Parathyroid adenoma (tissue), 2 donors: Measurements from ENCODE around the gene SIK3.

Experiments used
- H2AFZ ChIP-seq: fragments of 300-600 bp; sonication (generic); one replicate; pipeline ENCODE4 v1.7.0; 2017; ENCODE audit warnings: antibody characterized with exemption, mild to moderate bottlenecking
- H3K27ac ChIP-seq: fragments of 300-600 bp; sonication (generic); one replicate; pipeline ENCODE4 v1.7.0; 2017
- H3K27me3 ChIP-seq: fragments of 300-600 bp; sonication (generic); one replicate; pipeline ENCODE4 v1.7.0; 2017; ENCODE audit warnings: low read length; ENCODE audit not compliant: control insufficient read depth, insufficient read depth
- H3K36me3 ChIP-seq: fragments of 300-600 bp; sonication (generic); one replicate; pipeline ENCODE4 v1.7.0; 2017; ENCODE audit warnings: low read length; ENCODE audit not compliant: control insufficient read depth, insufficient read depth
- H3K4me1 ChIP-seq: fragments of 300-600 bp; sonication (generic); one replicate; pipeline ENCODE4 v1.7.0; 2017; ENCODE audit warnings: control low read depth
- H3K4me2 ChIP-seq: fragments of 300-600 bp; sonication (generic); one replicate; pipeline ENCODE4 v1.7.0; 2017; ENCODE audit warnings: low read length
- H3K4me3 ChIP-seq: fragments of 300-600 bp; sonication (generic); one replicate; pipeline ENCODE4 v1.7.0; 2017; ENCODE audit warnings: low read depth, low read length
- H3K79me2 ChIP-seq: fragments of 300-600 bp; sonication (generic); one replicate; pipeline ENCODE4 v1.7.0; 2017; ENCODE audit warnings: control low read depth
- H3K9ac ChIP-seq: fragments of 300-600 bp; sonication (generic); one replicate; pipeline ENCODE4 v1.7.0; 2017; ENCODE audit warnings: mild to moderate bottlenecking
- H3K9me3 ChIP-seq: fragments of 300-600 bp; sonication (generic); one replicate; pipeline ENCODE4 v1.7.0; 2017; ENCODE audit warnings: low read length; ENCODE audit not compliant: control insufficient read depth
- TF ChIP-seq, protein P1 (sequence below): fragments of 300-600 bp; sonication (generic); IDR thresholded peaks from one replicate; pipeline ENCODE4 v1.7.0; 2017; ENCODE audit warnings: antibody characterized with exemption, mild to moderate bottlenecking
- donor health status: primary hyperparathyroidism.

SIK3 gene

DNA sequence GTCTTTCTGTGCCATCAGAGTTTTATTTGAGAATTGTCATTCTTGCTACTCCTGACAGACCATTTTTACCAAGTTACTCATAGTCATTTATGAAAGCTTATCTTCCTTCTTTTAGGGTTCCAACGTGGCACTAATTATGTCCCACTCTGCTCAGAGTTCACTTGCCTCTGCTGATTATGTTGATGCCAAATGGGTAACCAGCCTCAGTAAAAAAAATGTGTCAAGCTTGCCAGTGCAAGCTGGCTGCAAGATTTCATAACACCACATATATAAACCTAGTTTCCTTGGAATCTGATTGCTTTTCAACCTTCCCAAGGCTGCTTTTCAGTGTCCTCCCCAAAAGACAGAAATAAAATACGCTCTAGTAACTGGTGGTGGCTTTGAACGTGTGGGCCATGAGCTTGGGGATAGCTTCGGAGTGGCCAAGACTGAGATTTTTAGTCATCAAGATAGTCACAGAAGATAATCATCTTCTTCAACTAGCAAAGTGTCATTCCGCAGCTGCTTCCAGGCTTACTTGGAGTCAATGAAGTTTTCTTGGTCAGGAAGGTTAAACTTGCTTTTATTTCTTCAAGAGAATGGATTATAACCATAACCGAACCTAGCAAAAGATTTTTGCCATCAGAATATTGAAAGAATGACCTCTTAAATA is 231.3 kb downstream of the SIK3 start:
- H3K9me3 ChIP-seq, result no peaks in the 10 kb centered on the region
- TF ChIP-seq, protein P1, sequence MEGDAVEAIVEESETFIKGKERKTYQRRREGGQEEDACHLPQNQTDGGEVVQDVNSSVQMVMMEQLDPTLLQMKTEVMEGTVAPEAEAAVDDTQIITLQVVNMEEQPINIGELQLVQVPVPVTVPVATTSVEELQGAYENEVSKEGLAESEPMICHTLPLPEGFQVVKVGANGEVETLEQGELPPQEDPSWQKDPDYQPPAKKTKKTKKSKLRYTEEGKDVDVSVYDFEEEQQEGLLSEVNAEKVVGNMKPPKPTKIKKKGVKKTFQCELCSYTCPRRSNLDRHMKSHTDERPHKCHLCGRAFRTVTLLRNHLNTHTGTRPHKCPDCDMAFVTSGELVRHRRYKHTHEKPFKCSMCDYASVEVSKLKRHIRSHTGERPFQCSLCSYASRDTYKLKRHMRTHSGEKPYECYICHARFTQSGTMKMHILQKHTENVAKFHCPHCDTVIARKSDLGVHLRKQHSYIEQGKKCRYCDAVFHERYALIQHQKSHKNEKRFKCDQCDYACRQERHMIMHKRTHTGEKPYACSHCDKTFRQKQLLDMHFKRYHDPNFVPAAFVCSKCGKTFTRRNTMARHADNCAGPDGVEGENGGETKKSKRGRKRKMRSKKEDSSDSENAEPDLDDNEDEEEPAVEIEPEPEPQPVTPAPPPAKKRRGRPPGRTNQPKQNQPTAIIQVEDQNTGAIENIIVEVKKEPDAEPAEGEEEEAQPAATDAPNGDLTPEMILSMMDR, result no peak
- no peaks in the 10 kb centered on the region for H3K36me3 ChIP-seq
- H2AFZ ChIP-seq, result no peak overlapping the region
- H3K4me3 ChIP-seq, result no peak overlapping the region
- H3K27me3 ChIP-seq, result no peaks in the 10 kb centered on the region
- no peak overlapping the region for H3K9ac ChIP-seq
- H3K4me2 ChIP-seq, result no peak overlapping the region
- no peaks in the 10 kb centered on the region for H3K79me2 ChIP-seq
- H3K27ac ChIP-seq, result no peak overlapping the region
- H3K4me1 ChIP-seq, result no peaks in the 10 kb centered on the region

DNA sequence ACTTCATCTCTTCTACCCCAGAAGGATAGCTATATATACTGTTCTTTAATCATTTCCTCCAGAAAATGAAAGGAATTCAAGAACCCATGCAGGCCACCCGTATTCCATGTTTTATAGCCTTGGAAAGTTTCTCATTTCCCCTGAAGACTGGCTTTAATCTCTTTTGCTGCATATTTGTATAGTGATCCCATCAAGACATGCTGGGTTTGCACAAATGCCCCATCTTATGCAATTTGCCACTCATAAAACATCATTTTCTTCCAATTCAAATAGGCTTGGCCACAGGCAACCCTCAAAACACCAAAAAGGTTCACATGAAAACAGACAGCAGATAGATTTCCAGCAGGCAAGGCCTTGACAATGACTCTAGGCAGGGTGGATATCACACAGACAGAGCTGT is 232.5 kb downstream of the SIK3 start:
- Histone ChIP-seq H3K36me3 (no peaks in the 10 kb centered on the region), H3K79me2 (no peaks in the 10 kb centered on the region), H3K4me2 (no peak overlapping the region), H3K4me1 (no peaks in the 10 kb centered on the region), H2AFZ (no peak overlapping the region), H3K27me3 (no peaks in the 10 kb centered on the region), H3K27ac (no peak overlapping the region), H3K9me3 (no peaks in the 10 kb centered on the region), H3K9ac (no peak overlapping the region), H3K4me3 (no peak overlapping the region)
- TF ChIP-seq, protein P1, result no peak

DNA sequence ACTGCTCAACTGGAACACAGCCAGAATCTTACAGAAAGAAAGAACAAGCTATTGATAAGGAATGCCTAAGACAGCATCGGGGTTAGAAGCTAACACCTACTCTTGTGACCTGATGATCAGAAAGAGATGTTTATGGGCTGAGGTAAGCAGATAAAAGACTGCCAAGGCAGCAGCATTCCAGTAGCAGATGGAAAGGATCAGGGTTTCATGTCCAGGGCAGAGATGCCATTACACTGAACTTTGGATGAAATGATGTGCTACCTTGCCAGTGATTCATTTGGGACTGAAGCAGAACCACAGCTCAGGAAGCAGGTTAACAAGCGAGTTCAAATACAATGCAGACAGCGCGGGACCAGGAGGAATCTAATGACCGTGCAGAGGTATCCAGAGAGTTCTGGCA is 233.7 kb downstream of the SIK3 start:
- TF ChIP-seq, protein P1, result no peak
- H3K27ac ChIP-seq, result no peak overlapping the region

DNA sequence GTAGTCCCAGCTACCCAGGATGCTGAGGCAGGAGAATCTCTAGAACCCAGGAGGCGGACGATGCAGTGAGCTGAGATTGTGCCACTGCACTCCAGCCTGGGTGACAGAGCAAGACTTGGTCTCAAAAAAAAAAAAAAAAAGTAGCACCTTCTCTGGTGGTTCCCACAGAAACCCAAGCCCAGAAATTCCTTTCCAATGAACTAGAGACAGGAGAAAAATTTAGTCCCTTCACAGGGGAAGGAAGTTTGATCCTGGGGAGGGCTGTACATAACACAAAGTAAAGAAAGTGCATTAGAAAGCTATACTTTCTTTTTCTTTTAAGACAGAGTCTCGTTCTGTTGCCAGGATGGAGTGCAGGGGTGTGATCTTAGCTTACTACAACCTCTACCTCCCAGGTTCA is 235.3 kb downstream of the SIK3 start:
- H3K4me2 ChIP-seq, result no peak overlapping the region
- H3K4me1 ChIP-seq, result no peaks in the 10 kb centered on the region
- no peak overlapping the region for H3K9ac ChIP-seq
- H3K36me3 ChIP-seq, result no peaks in the 10 kb centered on the region
- no peaks in the 10 kb centered on the region for H3K27me3 ChIP-seq
- H3K27ac ChIP-seq, result no peak overlapping the region
- no peak overlapping the region for H3K4me3 ChIP-seq
- no peaks in the 10 kb centered on the region for H3K9me3 ChIP-seq
- no peak overlapping the region for H2AFZ ChIP-seq
- TF ChIP-seq, protein P1, result no peak
- H3K79me2 ChIP-seq, result no peaks in the 10 kb centered on the region

More for the DNA sequence above, 233.7 kb downstream of the SIK3 start:
- Histone ChIP-seq H3K9ac (no peak overlapping the region), H3K79me2 (no peaks in the 10 kb centered on the region), H3K36me3 (no peaks in the 10 kb centered on the region), H3K4me2 (no peak overlapping the region), H3K27me3 (no peaks in the 10 kb centered on the region), H3K9me3 (no peaks in the 10 kb centered on the region), H2AFZ (no peak overlapping the region), H3K4me3 (no peak overlapping the region), H3K4me1 (no peaks in the 10 kb centered on the region)

DNA sequence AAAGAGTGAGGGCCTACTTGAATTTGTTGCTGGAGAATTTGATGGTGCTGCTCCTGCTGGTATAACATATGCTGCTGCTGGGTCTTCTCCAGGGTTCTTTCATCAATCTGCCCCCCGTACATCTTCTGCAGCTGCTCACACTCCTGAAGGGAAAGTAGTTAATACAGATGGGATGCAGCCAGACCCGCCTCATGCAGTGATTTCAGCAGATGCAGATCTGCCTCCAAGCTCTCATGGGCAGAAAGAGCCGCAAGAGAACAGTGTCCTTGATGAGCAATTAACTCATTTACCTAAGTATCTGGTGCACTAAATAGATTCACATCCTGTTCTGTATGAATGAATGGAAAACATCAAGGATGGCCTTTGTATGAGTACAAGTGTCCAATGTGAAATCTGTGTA is 236.0 kb downstream of the SIK3 start:
- H2AFZ ChIP-seq, result no peak overlapping the region
- H3K4me2 ChIP-seq, result no peak overlapping the region
- no peak overlapping the region for H3K9ac ChIP-seq
- H3K4me3 ChIP-seq, result no peak overlapping the region
- TF ChIP-seq, protein P1, result no peak
- H3K79me2 ChIP-seq, result no peaks in the 10 kb centered on the region
- H3K27ac ChIP-seq, result no peak overlapping the region
- H3K27me3 ChIP-seq, result no peaks in the 10 kb centered on the region
- no peaks in the 10 kb centered on the region for H3K4me1 ChIP-seq
- H3K9me3 ChIP-seq, result no peaks in the 10 kb centered on the region
- H3K36me3 ChIP-seq, result no peaks in the 10 kb centered on the region
